ENCODE results near the gene NEK2.

DNA sequence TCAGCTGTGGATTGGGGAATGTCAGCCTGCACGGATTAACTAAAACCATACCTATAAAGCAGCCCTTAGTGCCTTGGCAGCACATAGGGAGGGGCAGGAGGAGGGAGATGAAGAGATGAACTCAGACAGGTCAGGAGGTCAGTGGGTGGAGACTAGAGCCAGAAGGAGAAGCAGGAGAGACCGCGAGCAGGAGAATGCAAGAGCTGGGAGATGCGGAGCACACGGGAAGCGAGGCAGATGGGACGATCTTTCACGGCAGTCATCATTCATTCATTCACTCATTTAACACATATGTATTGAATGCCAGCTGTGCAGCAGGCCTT is 41.9 kb downstream of the NEK2 start:
- TF ChIP-seq, protein P1, sequence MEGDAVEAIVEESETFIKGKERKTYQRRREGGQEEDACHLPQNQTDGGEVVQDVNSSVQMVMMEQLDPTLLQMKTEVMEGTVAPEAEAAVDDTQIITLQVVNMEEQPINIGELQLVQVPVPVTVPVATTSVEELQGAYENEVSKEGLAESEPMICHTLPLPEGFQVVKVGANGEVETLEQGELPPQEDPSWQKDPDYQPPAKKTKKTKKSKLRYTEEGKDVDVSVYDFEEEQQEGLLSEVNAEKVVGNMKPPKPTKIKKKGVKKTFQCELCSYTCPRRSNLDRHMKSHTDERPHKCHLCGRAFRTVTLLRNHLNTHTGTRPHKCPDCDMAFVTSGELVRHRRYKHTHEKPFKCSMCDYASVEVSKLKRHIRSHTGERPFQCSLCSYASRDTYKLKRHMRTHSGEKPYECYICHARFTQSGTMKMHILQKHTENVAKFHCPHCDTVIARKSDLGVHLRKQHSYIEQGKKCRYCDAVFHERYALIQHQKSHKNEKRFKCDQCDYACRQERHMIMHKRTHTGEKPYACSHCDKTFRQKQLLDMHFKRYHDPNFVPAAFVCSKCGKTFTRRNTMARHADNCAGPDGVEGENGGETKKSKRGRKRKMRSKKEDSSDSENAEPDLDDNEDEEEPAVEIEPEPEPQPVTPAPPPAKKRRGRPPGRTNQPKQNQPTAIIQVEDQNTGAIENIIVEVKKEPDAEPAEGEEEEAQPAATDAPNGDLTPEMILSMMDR (conservative IDR thresholded peaks at IDR 0.05; ENCODE audit: low read length) = no peak
- TF ChIP-seq EZH2phosphoT487 (IDR thresholded peaks at IDR 0.05; ENCODE audit: borderline replicate concordance) = no peak
